HepG2 (cell line): ENCODE measurements around the gene PALMD.

Source experiments
- ASH2L ChIP-seq: fragments of 300-600, 200-600 bp; sonication (generic); IDR thresholded peaks from 2 replicates; pipeline ENCODE4 v1.7.0; 2017; ENCODE audit warnings: low read depth, mild to moderate bottlenecking, moderate library complexity, mixed read lengths, low read length; ENCODE audit not compliant: insufficient read length
- ELF4 ChIP-seq: sonication (generic); formaldehyde crosslinking; IDR thresholded peaks from 2 replicates; pipeline ENCODE4 v1.5.0; 2020; ENCODE audit warnings: missing genetic modification reagents, mild to moderate bottlenecking, moderate library complexity, borderline replicate concordance
- JUN ChIP-seq: sonication (generic); formaldehyde crosslinking; IDR thresholded peaks from 2 replicates; pipeline ENCODE4 v1.4.0; 2020; ENCODE audit warnings: mild to moderate bottlenecking, missing genetic modification reagents
- KAT7 ChIP-seq: IDR thresholded peaks from 2 replicates; pipeline ENCODE4 v1.6.1; 2018; ENCODE audit warnings: borderline replicate concordance, missing compliant biosample characterization
- PHB2 ChIP-seq: fragments of 450-650 bp; IDR thresholded peaks from 2 replicates; pipeline ENCODE4 v1.6.1; 2018; ENCODE audit not compliant: partially characterized antibody
- POLR2A ChIP-seq, 2 experiments: IDR thresholded peaks; 2 replicates each; pipeline ENCODE4 v1.6.1; 2011; ENCODE audit warnings: low read depth in 2 of 2, low read length in 2 of 2, mild to moderate bottlenecking in 1 of 2, moderate library complexity in 1 of 2; ENCODE audit not compliant: insufficient read depth in 1 of 2
- SP4 ChIP-seq: sonication (generic); formaldehyde crosslinking; IDR thresholded peaks from 2 replicates; pipeline ENCODE4 v1.8.1; 2023; ENCODE audit warnings: mild to moderate bottlenecking, missing genetic modification reagents
- TAF1 ChIP-seq: sonication (generic); formaldehyde crosslinking; IDR thresholded peaks from 2 replicates; pipeline ENCODE4 v1.4.0; 2020; ENCODE audit warnings: missing genetic modification reagents
- TBP ChIP-seq: sonication (generic); formaldehyde crosslinking; IDR thresholded peaks from 2 replicates; pipeline ENCODE4 v1.5.0; 2020; ENCODE audit warnings: missing genetic modification reagents
- ZNF629 ChIP-seq: sonication (generic); formaldehyde crosslinking; conservative IDR thresholded peaks from 2 replicates; pipeline ENCODE4 v1.5.0; 2020; ENCODE audit warnings: missing genetic modification reagents
- TF ChIP-seq, protein P1 (sequence below): sonication (generic); formaldehyde crosslinking; IDR thresholded peaks from 2 replicates; pipeline ENCODE4 v1.5.0; 2020; ENCODE audit warnings: mild to moderate bottlenecking, missing genetic modification reagents, moderate library complexity
- TF ChIP-seq, protein P2 (sequence below): sonication (generic); formaldehyde crosslinking; IDR thresholded peaks from 2 replicates; pipeline ENCODE4 v1.4.0; 2020; ENCODE audit warnings: mild to moderate bottlenecking, missing genetic modification reagents
- TF ChIP-seq, protein P3 (sequence below): sonication (generic); formaldehyde crosslinking; conservative IDR thresholded peaks from 2 replicates; pipeline ENCODE4 v1.5.0; 2020; ENCODE audit warnings: missing genetic modification reagents

DNA sequence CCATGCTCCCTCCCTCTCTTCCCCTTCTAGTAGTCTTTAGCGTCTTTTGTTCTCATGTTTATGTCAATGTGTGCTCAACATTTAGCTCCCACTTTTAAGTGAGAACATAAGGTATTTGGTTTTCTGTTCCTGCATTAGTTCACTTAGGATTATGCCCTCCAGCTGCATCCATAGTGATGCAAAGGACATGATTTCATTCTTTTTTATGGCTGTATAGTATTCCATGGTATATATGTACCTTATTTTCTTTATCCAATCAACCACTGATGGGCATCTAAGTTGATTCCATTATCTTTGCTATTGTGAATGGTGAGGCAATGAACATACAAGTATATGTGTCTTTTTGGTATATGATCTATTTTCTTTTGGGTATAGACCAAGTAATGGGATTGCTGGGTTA is 38.3 kb upstream of the PALMD start:
- TF ChIP-seq ZNF629 (no peak), POLR2A (IDR thresholded peaks at IDR 0.05; ENCODE audit: insufficient read depth in 1 of 2, low read depth in 2 of 2, low read length in 2 of 2) (no peak), ASH2L (no peak), TAF1 (no peak), JUN (no peak), TBP (CRISPR knock-in tag) (no peak), SP4 (CRISPR knock-in tag) (no peak), PHB2 (no peak), KAT7 (CRISPR knock-in tag) (no peak), ELF4 (CRISPR knock-in tag) (no peak)
- TF ChIP-seq, protein P1, sequence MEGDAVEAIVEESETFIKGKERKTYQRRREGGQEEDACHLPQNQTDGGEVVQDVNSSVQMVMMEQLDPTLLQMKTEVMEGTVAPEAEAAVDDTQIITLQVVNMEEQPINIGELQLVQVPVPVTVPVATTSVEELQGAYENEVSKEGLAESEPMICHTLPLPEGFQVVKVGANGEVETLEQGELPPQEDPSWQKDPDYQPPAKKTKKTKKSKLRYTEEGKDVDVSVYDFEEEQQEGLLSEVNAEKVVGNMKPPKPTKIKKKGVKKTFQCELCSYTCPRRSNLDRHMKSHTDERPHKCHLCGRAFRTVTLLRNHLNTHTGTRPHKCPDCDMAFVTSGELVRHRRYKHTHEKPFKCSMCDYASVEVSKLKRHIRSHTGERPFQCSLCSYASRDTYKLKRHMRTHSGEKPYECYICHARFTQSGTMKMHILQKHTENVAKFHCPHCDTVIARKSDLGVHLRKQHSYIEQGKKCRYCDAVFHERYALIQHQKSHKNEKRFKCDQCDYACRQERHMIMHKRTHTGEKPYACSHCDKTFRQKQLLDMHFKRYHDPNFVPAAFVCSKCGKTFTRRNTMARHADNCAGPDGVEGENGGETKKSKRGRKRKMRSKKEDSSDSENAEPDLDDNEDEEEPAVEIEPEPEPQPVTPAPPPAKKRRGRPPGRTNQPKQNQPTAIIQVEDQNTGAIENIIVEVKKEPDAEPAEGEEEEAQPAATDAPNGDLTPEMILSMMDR (CRISPR knock-in tag): no peak
- TF ChIP-seq, protein P2, sequence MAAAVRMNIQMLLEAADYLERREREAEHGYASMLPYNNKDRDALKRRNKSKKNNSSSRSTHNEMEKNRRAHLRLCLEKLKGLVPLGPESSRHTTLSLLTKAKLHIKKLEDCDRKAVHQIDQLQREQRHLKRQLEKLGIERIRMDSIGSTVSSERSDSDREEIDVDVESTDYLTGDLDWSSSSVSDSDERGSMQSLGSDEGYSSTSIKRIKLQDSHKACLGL (CRISPR knock-in tag): no peak
- TF ChIP-seq, protein P3, sequence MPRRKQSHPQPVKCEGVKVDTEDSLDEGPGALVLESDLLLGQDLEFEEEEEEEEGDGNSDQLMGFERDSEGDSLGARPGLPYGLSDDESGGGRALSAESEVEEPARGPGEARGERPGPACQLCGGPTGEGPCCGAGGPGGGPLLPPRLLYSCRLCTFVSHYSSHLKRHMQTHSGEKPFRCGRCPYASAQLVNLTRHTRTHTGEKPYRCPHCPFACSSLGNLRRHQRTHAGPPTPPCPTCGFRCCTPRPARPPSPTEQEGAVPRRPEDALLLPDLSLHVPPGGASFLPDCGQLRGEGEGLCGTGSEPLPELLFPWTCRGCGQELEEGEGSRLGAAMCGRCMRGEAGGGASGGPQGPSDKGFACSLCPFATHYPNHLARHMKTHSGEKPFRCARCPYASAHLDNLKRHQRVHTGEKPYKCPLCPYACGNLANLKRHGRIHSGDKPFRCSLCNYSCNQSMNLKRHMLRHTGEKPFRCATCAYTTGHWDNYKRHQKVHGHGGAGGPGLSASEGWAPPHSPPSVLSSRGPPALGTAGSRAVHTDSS (CRISPR knock-in tag): no peak
